Measurements from ENCODE around the gene ASB3. TPM values are rescaled to one million over a fixed set of nuclear protein-coding genes. Genes with fewer than 3 reads are reported as not detected.

Gene ASB3
- total and polyA plus RNA-seq, 11 donors = 4.2 to 18.0 (median 9.7) TPM

DNA sequence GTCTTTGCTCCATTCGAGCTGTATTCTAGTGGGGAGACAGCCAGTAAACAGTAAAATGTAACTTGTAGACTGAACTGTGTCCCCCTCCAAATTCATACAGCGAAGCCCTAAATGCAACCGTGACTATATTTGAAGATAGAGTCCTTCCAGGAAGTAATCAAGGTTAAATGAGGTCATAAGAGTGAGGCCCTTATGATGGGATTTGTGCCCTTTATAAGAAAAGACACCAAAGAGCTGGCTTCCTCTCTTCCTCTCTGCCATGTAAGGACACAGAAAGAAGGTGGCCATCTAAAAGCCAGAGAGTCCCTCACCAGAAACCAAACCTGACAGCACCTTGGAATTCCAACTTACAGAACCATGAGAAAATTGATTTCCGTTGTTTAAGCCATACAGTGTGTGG lies 41.6 kb upstream of the ASB3 start:
- Histone ChIP-seq H3K9me3 (peaks cover 0 to 9% (median 0%) of the 10 kb centered on the region in 12 donors), H3K27ac (peak overlapping the region in 9 of 12 donors; percentile 1 to 77 (median 54)), H3K27me3 (no peaks in the 10 kb centered on the region), H3K36me3 (peaks cover 0 to 12% (median 3%) of the 10 kb centered on the region in 9 donors), H3K4me3 (no peak overlapping the region), H3K4me1 (peaks cover 0 to 30% (median 12%) of the 10 kb centered on the region in 12 donors)
- no peak for ATAC-seq
- no peak for TF ChIP-seq POLR2A (IDR thresholded peaks at IDR 0.05)
- TF ChIP-seq, protein P1, sequence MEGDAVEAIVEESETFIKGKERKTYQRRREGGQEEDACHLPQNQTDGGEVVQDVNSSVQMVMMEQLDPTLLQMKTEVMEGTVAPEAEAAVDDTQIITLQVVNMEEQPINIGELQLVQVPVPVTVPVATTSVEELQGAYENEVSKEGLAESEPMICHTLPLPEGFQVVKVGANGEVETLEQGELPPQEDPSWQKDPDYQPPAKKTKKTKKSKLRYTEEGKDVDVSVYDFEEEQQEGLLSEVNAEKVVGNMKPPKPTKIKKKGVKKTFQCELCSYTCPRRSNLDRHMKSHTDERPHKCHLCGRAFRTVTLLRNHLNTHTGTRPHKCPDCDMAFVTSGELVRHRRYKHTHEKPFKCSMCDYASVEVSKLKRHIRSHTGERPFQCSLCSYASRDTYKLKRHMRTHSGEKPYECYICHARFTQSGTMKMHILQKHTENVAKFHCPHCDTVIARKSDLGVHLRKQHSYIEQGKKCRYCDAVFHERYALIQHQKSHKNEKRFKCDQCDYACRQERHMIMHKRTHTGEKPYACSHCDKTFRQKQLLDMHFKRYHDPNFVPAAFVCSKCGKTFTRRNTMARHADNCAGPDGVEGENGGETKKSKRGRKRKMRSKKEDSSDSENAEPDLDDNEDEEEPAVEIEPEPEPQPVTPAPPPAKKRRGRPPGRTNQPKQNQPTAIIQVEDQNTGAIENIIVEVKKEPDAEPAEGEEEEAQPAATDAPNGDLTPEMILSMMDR (IDR thresholded peaks at IDR 0.05) = no peak
- WGBS, 4 donors = 91 to 96% (median 94%) methylated on average over 4 of the region's 4 CpGs
- DNase-seq = no peak
- intact Hi-C loops (cut with DNase I) = no loop called here

DNA sequence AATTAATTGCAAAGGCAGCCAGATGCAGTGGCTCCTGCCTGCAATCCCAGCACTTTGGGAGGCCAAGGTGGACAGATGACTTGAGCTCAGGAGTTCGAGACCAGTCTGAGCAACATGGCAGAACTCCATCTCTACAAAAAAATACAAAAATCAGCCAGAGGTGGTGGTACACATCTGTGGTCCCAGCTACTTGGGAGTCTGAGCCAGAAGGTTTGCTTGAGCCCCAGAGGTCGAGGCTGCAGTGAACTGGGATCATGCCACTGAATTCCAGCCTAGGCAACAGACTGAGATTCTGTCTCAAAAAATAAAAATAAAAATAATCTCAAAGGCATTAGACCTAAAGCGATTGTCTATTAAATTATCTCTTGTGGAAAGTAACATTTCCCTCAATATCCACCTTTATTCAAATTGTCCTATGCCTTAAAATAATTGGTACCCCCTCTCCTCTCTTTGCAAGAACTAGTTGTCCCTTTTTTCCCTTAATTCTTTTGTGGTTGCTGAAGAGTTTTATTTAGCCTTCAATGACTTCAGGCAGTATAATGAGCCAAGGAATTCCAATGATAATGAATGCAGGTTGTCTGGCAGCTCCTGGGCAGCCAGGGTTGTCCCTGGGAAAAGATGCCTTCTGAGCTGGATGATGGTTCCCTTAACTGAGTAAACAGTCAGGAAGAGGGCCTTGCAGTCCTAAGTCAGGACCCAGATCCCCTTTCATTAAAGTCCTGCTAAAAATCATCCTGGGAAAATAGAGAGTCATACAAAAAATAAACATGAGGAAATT lies 40.8 kb upstream of the ASB3 start:
- peak in 1 of 5 donors; percentile 47 for DNase-seq
- Histone ChIP-seq H3K27ac (peak overlapping the region in 10 of 12 donors; percentile 18 to 77 (median 53)), H3K4me3 (no peak overlapping the region), H3K36me3 (peaks cover 0 to 11% (median 0%) of the 10 kb centered on the region in 9 donors), H3K27me3 (no peaks in the 10 kb centered on the region), H3K9me3 (peaks cover 0 to 9% (median 0%) of the 10 kb centered on the region in 12 donors), H3K4me1 (peaks cover 0 to 30% (median 12%) of the 10 kb centered on the region in 12 donors)
- WGBS, 4 donors = 72 to 85% (median 81%) methylated on average over 3 of the region's 3 CpGs
- ATAC-seq = peak; percentile 58 to 79 (median 64)
- TF ChIP-seq POLR2A (IDR thresholded peaks at IDR 0.05) = no peak
- TF ChIP-seq, protein P1 (IDR thresholded peaks at IDR 0.05) = no peak
- intact Hi-C loops (cut with DNase I) = no loop called here

DNA sequence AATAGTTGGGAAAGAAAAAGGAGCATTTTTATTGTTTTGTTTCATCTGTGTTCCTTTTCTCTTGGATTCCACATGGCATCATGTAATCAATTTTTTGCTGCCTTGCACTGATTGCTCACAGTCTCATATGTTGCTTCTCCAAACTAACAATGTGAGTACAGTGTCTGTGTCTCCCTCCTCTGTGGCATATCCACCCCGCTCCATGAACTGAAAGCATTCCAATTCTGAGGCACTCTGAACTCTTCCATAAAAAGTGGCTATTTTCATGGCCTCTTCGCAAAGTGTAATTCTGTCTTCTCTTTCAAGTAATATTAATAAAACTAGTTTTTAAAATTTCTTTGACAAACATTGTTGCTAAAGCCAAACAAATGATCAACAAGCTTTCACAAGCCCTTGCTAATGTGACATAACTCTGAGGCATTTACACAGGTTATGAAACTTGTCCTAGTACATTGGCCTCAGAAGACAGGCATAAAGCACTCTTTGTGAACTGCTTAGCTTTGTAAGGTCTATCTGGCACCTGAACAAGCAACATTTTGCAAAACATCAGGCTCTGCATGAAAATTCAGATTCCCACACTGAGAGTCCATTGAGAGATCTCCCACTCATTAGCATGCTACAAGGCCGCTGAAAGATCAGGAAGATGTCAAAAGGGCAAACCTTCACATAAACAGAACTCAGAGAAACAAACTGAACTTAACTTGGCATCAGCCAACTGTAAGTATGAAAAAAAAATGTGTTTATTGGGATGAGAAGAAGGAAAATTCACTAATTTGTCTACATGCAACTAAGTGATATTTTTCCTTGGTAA lies 40.0 kb upstream of the ASB3 start:
- DNase-seq (no peak), ATAC-seq (peak; percentile 38 to 48 (median 42))
- no peak for TF ChIP-seq POLR2A (IDR thresholded peaks at IDR 0.05)
- TF ChIP-seq, protein P1 (IDR thresholded peaks at IDR 0.05) = no peak
- intact Hi-C loops (cut with DNase I) = no loop called here
- Histone ChIP-seq H3K9me3 (peaks cover 0 to 9% (median 0%) of the 10 kb centered on the region in 12 donors), H3K4me1 (peaks cover 0 to 30% (median 12%) of the 10 kb centered on the region in 12 donors), H3K27ac (peak overlapping the region in 10 of 12 donors; percentile 18 to 77 (median 53)), H3K36me3 (peaks cover 0 to 9% (median 0%) of the 10 kb centered on the region in 9 donors), H3K4me3 (no peak overlapping the region), H3K27me3 (no peaks in the 10 kb centered on the region)
- 53 to 85% (median 71%) methylated on average over 3 of the region's 3 CpGs for WGBS, 4 donors

DNA sequence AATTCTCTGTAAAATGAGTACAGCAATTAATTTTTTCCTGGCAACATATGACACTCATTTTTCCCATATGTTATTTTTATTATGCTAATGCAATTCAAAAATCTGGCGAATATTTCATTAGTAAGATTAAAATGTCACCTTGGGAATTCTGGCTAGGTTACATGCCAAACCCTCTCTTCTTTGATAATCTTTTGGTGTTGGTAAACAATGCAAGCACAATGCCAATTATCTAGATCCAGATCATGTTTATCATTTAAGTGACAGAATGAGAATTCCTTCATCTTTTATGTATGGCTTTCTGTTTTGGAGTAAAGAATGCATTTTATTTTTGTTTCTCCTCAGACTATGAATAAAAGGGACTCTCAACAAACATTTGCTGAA lies 39.3 kb upstream of the ASB3 start:
- intact Hi-C loops (cut with DNase I) = no loop called here
- Histone ChIP-seq H3K36me3 (peaks cover 0 to 1% (median 0%) of the 10 kb centered on the region in 9 donors), H3K9me3 (peaks cover 0 to 9% (median 0%) of the 10 kb centered on the region in 12 donors), H3K4me1 (peaks cover 0 to 30% (median 12%) of the 10 kb centered on the region in 12 donors), H3K27me3 (no peaks in the 10 kb centered on the region), H3K27ac (peak overlapping the region in 4 of 12 donors; percentile 32 to 68 (median 59)), H3K4me3 (no peak overlapping the region)
- ATAC-seq (no peak), DNase-seq (no peak)
- no peak for TF ChIP-seq POLR2A (IDR thresholded peaks at IDR 0.05)
- TF ChIP-seq, protein P1 (IDR thresholded peaks at IDR 0.05) = no peak
- 28 to 60% (median 52%) methylated on average over 1 of the region's 1 CpG for WGBS, 4 donors
